SU-DHL-6 (cell line): ENCODE data around the gene GK.

Source experiments
- CTCF ChIP-seq: fragments of 200-600 bp; sonication (generic); IDR thresholded peaks from one replicate; pipeline ENCODE4 v1.5.1; 2017; ENCODE audit warnings: antibody characterized with exemption, mild to moderate bottlenecking, low read length, moderate library complexity; ENCODE audit not compliant: insufficient read depth, poor library complexity, severe bottlenecking
- EZH2phosphoT487 ChIP-seq: fragments of 200-600 bp; sonication (generic), shearing (Covaris generic); conservative IDR thresholded peaks from 2 replicates; pipeline ENCODE4 v1.6.1; 2018; ENCODE audit warnings: mild to moderate bottlenecking, antibody characterized with exemption, low read length, moderate library complexity, mixed read lengths

- no peak for TF ChIP-seq CTCF
- no peak for TF ChIP-seq EZH2phosphoT487
These were observed 60.9 kb downstream of the GK start for GRCh38 chrX:30714138-30714537.
